ENCODE data around the gene NLRC5. TPM values are rescaled to one million over a fixed set of nuclear protein-coding genes. Genes with fewer than 3 reads are reported as not detected.

The NLRC5 gene
- total and polyA plus RNA-seq, 2 donors (not counting 3 experiments of a cell fraction or from before 2014, with no cell fraction given), result 7.4 to 26.3 TPM

DNA sequence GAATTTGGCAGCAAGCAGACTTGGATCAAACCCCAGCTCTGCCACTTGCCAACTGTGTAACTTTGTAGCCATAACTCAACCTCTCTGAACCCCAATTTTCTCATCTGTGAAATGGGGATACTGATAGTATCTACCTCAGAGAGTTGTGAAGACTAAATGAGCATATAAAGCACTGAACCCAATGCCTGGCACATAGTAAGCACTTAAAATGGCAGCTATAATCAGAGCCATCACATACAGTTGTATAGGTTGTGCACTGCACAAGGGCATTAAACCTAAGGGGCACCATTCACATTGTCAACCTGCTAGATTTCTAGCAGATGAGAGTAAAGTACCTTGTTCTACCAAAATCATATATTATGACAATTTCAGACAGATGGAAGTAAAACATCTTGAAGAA lies 92.4 kb downstream of the NLRC5 start:
- DNase-seq (ENCODE audit: low read depth, low spot score) (no peak), FAIRE-seq (no peak)
- Histone ChIP-seq H3K79me2 (ENCODE audit: control insufficient read depth, insufficient read depth, low read length) (no peaks in the 10 kb centered on the region), H3K4me3 (replicated peaks in 1 of 3; ENCODE audit: insufficient read depth in 1 of 3, low read depth in 1 of 3, low read length in 3 of 3) (no peak overlapping the region), H3K9me1 (replicated peaks; ENCODE audit: control insufficient read depth, extremely low read depth, insufficient read depth, low read length) (no peaks in the 10 kb centered on the region), H3K9me3 (replicated peaks; ENCODE audit: control insufficient read depth, insufficient read depth, low read length) (no peaks in the 10 kb centered on the region), H3K36me3 (ENCODE audit: control insufficient read depth in 2 of 2, extremely low read depth in 1 of 2, insufficient read depth in 2 of 2, low read length in 2 of 2) (no peaks in the 10 kb centered on the region), H4K20me1 (replicated peaks; ENCODE audit: control insufficient read depth, extremely low read depth, insufficient read depth, low read length) (no peaks in the 10 kb centered on the region), H3K27me3 (ENCODE audit: control insufficient read depth in 2 of 2, insufficient read depth in 2 of 2, low read length in 2 of 2) (no peaks in the 10 kb centered on the region), H3K4me1 (ENCODE audit: control insufficient read depth, extremely low read depth, insufficient read depth, low read length) (no peaks in the 10 kb centered on the region), H2AFZ (ENCODE audit: low read depth, low read length) (no peak overlapping the region), H3K9ac (replicated peaks; ENCODE audit: extremely low read depth, insufficient read depth, low read length) (no peak overlapping the region), H3K27ac (ENCODE audit: insufficient read depth, low read depth, low read length) (no peak overlapping the region), H3K4me2 (ENCODE audit: insufficient read depth, low read length) (no peak overlapping the region)
- BruUV-seq (replicated peaks), result no TSS peak
- CTCF ChIA-PET, result interaction anchor here (0.9 to 5.1 kb wide), 2 partner anchors 11 to 86 kb away, joined by 3 to 34 read pairs; partner anchors contain the start of gene CPNE2
- intact Hi-C loops (cut with micrococcal nuclease), result loop anchor here (5.0 kb wide), 1 partner anchor 336 kb away; no protein-coding TSS in a partner anchor
- no peak for TF ChIP-seq POLR2AphosphoS5 (IDR thresholded peaks at IDR 0.05; ENCODE audit: insufficient read depth, low read depth, low read length)
- no peak for TF ChIP-seq EZH2 (IDR thresholded peaks at IDR 0.05; ENCODE audit: borderline replicate concordance, low read depth, low read length, severe bottlenecking)
- TF ChIP-seq, protein P1, sequence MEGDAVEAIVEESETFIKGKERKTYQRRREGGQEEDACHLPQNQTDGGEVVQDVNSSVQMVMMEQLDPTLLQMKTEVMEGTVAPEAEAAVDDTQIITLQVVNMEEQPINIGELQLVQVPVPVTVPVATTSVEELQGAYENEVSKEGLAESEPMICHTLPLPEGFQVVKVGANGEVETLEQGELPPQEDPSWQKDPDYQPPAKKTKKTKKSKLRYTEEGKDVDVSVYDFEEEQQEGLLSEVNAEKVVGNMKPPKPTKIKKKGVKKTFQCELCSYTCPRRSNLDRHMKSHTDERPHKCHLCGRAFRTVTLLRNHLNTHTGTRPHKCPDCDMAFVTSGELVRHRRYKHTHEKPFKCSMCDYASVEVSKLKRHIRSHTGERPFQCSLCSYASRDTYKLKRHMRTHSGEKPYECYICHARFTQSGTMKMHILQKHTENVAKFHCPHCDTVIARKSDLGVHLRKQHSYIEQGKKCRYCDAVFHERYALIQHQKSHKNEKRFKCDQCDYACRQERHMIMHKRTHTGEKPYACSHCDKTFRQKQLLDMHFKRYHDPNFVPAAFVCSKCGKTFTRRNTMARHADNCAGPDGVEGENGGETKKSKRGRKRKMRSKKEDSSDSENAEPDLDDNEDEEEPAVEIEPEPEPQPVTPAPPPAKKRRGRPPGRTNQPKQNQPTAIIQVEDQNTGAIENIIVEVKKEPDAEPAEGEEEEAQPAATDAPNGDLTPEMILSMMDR (IDR thresholded peaks at IDR 0.05; ENCODE audit: extremely low read depth in 1 of 2, insufficient read depth in 1 of 2, low read depth in 1 of 2, low read length in 2 of 2), result no peak
- TF ChIP-seq GATA2 (IDR thresholded peaks at IDR 0.05; ENCODE audit: insufficient read depth, insufficient read length, low read depth, low read length), result no peak
- TF ChIP-seq MYC (IDR thresholded peaks at IDR 0.05; ENCODE audit: low read depth, low read length), result no peak
- no peak for TF ChIP-seq JUN (IDR thresholded peaks at IDR 0.05; ENCODE audit: borderline replicate concordance, insufficient read depth, insufficient read length, low read depth)
- TF ChIP-seq, protein P2, sequence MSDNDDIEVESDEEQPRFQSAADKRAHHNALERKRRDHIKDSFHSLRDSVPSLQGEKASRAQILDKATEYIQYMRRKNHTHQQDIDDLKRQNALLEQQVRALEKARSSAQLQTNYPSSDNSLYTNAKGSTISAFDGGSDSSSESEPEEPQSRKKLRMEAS (IDR thresholded peaks at IDR 0.05; ENCODE audit: insufficient read depth, insufficient read length), result no peak
- TF ChIP-seq FOS (IDR thresholded peaks at IDR 0.05; ENCODE audit: borderline replicate concordance, insufficient read depth, low read length), result no peak
- TF ChIP-seq POLR2A (IDR thresholded peaks at IDR 0.05; ENCODE audit: low read depth, low read length), result no peak
- POLR2A ChIA-PET, result no interaction called here
- dilution Hi-C loops (cut with MboI; ENCODE audit: extremely low pct_ligation_motif_present, low sequenced_read_pairs), result no loop called here

Measured in endothelial cell of umbilical vein (primary cell).